Fibroblast of skin of back (primary cell): Measurements from ENCODE around the gene PGA5.

Experiments used
- DNase-seq: peaks from one replicate; pipeline ENCODE4 v3.0.0-alpha.2; 2013

PGA5 gene

GRCh38 chr11:61268588-61269250, 27.7 kb downstream of the PGA5 start:
- DNase-seq: no peak

GRCh38 chr11:61270354-61271076, 29.5 kb downstream of the PGA5 start:
- peak; percentile 9 for DNase-seq

GRCh38 chr11:61272731-61273130, 31.8 kb downstream of the PGA5 start:
- no peak for DNase-seq

DNA sequence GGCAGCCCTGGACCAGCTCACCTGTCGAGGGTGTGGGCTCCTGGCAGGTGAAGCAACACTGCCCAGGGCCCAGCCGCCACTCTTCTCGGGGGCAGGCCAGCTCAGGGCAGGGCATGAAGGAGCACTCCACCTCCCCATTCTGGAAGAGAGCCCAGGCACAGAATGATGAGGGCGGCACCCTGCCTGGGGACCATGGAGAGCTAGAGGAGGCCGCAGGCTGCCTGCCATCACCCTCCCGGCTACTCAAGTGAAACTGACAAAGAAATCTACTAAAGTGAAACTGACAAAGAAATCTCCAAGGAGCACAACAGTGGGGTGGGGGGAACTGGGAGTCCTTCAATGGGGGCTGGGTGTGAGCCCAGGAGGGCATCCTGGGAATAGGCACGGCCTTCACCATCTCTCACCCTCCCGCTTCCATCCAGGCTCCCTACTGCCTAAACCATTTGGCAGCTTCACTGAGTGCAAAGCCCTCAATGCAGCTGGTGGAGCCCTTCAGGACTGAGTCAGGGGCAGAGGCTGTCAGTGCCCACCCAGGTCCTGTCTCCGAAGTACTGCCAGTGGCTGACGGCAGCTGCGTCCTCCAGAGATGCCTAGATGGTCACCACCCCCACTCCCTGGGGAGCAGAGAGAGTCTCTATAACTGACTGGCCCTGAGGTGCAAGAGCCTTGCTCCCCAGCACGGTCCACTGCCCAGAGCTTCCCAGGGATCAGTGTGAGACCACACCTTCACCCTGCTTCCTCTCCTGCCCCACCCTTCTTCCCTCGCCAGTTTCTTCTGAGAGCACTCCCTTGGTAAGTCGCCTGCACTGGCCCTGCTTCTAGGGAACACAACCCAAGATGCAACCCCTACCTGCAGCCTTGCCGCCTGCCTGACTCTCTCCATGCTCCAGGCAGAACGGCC, 32.5 kb downstream of the PGA5 start:
- DNase-seq: no peak

DNA sequence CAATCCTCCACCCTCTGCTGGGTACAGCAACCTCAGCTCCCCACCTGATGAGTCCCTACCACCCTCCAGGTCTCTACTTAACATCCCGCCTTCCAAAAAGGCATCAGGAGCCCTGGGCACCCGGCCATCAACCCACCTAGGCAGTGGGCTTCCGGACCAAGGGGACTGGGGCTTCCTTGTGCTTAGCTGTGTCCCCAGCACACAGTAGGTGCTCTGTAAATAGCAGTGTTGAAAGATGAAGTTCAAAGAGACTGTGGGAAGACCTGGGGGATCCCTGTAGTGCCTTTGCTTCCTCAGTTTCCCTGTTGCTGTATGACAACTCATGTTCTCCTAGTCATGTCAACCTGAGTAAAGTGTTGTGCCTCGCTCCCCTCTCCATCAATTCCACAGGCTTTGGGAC, 33.1 kb downstream of the PGA5 start:
- DNase-seq: no peak

GRCh38 chr11:61275191-61275590, 34.2 kb downstream of the PGA5 start:
- no peak for DNase-seq

DNA sequence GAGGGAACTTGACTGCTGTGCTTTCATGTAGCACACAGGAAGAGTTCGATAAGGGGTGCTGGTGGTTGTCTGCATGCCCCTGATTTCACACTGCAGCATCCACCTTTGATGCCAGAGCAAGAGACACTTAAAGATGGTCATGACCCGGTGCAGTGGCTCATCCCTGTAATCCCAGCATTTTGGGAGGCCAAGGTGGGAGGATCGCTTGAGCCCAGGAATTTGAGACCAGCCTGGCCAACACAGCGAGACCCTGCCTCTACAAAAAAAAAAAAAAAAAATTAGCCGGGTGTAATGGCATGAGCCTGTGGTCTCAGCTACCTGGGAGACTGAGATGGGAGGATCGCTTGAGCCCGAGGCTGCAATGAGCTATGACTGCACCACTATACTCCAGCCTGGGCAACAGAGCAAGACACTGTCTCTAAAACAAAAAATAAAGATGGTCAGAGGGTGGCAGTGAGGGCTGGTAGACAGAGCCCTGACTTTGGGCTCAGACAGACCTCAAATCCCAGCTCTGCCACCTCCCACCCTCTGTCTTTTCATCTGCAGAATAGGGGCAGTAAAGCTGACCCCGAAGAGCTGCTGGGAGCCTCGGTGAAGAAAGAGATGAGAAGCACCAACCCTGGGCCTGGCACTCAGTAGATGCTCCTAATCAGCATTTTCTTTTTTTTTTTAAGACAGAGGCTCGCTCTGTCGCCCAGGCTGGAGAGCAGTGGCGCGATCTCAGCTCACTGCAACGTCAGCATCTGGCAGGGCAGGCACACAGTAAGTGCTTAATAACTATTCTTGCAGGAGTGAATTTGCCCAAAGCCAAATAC, 36.4 kb downstream of the PGA5 start:
- DNase-seq: no peak

DNA sequence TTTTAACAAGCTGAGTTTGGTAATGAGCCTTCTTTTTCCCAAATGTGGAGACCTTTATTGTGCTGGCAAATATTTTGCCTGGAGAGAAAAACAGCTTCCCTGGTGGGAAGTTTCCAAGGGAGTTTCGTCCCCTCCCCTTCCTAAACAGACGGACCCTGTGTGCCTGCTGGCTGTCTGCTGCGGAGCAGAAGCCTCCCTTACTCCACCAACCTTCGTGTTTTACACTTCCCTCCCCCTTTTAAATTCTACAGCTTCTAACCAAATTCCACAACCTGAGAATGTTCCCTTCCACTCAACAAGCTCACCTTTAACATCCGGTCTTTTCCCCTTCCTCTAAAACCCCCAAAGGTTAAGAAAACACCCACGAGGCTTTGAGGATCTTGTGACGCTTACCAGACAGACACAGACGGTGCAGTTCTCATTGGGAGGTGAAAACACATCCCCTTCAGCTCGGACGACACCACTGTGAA, 37.1 kb downstream of the PGA5 start:
- DNase-seq: no peak

GRCh38 chr11:61279934-61280659, 39.1 kb downstream of the PGA5 start:
- DNase-seq: no peak

GRCh38 chr11:61280883-61281580, 40.1 kb downstream of the PGA5 start:
- no peak for DNase-seq

DNA sequence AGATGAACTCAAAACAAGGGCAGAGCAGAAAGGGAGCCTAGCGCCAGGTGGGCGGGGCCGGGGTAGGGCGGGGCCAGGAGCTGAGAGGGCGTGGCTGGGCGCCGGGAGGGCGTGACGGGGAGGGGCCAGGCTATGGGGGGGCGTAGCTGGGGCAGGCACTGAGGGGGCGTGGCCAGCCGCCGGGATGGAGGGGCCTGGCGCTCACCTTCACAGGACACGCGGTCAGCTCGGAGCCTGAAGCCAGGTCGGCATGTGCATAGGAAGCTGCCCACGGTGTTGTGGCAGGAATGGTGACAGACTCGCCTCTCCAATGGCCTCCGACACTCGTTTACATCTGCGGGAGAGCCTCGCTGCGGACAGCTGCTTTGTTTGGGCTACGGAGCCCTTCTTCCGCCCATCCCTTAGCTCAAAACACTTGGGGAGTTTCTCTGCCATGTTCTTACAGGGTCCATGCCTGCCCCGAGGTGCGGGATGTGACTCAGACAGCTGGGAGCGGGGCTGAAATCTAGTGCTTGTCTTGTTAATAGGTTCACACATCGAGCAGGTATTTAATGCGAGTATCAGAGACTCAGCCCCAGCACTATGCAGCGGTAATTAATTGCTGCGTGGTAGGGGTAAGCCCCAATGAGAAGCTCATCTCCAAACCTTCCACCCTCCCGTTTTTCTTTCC, 40.7 kb downstream of the PGA5 start:
- peak; percentile 20 for DNase-seq

DNA sequence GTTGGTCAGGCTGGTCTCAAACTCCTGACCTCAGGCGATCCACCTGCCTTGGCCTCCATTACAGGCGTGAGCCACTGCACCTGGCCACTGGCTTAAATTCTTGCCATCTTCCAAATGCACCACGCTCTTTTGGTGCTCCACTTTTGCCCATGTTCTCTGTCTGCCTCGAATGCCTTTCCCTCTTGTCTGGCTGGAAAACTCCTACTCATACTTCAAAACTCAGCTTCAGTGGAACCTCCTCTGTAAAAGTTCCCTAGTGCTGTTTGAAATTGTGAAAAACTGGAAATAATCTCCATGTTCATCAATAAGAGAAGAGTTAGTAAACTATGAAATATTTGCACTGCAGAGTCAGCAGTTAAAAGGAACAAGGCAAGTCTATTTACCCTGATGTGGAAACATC, 42.6 kb downstream of the PGA5 start:
- no peak for DNase-seq

DNA sequence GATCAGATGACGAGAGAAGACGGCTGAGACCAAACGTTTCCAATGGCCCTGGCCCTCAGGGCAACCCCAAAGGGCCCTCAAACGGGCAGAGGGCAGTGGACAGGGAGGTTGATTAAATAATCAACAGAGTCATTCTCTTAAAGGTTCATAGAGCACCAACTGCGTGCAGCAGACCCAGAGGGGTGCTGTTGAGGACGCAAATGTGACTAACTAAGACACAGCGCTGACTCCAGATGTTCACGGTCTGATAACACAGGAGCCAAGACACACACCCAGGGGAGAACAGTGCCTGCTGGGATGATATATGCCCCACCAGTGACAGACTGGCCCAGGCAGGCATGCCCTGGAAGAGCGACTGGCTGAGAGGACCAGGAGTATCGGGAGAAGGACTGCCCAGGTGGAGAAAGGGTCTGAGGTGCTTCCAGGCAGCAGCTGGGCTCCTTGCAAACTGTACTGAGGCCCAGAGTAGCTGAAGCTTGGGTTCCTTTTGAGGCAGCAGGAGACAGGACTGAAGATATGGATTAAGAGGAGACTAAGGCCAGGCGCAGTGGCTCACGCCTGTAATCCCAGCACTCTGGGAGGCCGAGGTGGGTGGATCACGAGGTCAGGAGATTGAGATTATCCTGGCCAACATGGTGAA, 46.5 kb downstream of the PGA5 start:
- DNase-seq: no peak

DNA sequence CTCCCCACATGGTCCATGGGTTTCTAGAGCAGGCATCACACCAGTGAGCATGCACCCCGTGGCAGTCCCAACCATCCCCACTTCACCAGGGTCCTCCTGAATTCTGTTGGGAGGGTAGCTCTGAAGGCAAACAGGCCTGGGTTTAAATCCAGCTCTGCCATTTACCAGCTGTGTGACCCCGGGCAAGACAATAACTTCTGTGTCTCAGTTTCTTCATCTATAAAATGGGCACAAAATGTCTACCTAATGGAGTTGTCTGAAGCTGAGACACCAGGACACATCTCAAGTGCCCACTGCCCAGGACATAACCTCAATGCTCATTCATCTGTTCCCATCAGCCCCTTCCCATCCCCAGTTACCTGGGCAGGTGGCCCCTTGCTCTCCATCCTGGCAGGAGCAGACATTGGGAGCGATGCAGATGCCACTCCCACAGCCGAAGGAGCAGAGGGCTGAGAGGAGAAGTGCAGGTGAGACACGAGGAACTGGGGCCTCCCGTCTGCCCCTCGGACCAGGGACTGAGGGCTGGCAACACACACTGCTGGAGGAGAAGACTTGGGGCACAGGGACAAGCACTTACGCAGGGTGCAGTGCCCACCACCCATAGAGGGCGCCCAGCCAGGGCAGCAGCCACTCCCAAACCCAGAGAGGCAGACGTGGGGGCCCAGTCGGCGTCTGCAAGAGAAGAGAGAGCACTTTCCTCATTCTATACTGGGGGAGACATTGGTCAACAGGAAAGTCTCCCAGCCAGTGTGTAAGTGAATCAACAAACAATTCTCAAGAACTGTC, 50.1 kb downstream of the PGA5 start:
- DNase-seq: no peak

GRCh38 chr11:61292356-61292755, 51.4 kb downstream of the PGA5 start:
- no peak for DNase-seq

DNA sequence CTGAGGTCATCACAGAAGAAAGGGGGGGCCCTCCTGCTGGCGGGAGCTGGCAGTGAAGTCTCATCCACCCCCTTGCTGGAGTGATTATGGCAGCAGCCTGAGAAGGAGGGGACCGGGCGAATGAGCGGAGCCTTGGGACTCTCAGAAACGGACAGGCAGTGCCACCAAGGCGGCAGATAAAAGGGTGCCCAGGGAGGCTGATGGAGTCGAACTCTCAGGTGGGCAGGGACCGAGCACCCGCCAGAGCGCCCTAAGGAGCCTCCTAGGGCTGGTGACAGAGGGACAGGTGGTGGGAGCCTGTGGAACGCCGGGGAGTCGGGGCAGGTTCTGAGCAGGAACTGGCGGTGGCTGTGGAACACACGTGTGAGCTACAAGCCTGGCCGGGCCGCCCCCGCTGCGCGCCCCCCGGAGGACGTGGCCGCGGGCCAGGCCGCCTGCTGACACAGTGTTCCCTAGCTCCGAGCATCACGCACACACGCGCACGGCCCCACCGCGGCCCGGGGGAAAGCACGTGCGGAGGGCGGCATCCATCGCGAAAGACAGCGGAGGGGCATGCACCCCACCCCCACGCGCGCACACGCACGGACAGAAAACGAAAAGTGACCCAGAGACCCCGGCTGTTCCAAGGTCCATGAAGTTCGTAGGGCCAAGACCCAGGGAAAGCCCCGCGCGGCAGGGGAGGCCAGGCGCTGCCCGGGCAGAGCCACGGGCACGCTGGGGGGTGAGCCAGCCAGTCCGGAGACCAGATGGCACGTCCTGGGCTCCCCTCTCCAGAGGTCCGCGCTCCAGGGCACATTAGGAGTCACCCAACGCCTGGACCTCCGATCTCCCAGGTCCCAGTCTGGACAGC, 53.1 kb downstream of the PGA5 start:
- peak; percentile 42 for DNase-seq

DNA sequence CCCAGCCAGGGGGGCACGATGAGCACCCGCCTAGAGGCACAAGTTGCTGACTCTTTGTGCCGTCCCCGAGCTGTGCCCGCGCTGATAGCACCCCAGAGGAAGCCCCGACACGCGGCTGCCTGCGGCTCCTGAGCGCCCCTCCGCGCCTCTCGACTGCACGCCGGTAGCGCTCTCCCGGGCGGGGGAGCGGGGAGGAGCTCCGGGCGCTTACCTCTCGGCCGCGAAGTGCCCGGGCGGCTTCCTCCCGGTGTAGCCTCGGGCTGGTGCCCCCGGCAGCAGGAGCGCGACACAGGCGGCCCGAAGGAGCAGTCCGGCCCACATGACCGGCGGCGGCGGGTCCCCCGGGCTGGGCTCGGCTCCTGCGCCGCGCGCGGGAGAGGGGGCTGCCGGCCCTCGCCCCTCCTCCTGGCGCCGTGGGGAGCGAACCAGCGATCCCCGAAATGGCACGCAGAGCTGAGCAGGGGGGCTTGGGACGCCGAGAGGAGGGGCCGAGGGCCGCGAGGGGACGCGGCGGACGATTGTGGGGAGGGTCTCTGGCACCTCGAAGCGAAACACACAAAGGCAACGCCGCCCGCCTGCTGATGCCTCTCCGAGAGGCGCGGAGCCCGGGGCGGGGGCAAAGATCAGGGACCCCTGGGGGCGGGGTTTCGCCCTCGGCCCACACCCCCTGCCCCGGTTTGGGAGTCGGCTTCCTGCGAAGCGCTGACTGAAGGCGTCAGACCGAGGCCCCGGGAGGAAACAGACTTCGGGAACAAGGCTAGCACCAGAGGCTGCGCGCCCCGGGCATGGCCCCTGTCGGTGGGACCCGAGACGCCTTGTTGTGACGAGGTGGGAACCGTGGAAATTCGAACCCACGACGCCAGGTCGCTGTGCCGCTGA, 54.0 kb downstream of the PGA5 start, which contains the start of gene VWCE:
VWCE (minus strand) TSS at position 600 of the 879 bp plus-strand sequence; CDS start at position 321, 279 bp downstream.
- DNase-seq: peak; percentile 46
